Mesodermal cell (in vitro differentiated cells): ENCODE data around the gene NAV2.

Experiments
- H3K27ac ChIP-seq: 2 replicates; pipeline ENCODE4 v1.7.0; 2013; ENCODE audit warnings: mild to moderate bottlenecking, low read depth, low read length, moderate library complexity; ENCODE audit not compliant: severe bottlenecking
- H3K36me3 ChIP-seq: 2 replicates; pipeline ENCODE4 v1.7.1; 2013; ENCODE audit warnings: mild to moderate bottlenecking, low read length, moderate library complexity; ENCODE audit not compliant: control insufficient read depth, insufficient read depth
- H3K4me1 ChIP-seq: one replicate; pipeline ENCODE4 v1.7.1; 2013; ENCODE audit warnings: mild to moderate bottlenecking, low read length; ENCODE audit not compliant: insufficient read depth, control insufficient read depth, poor library complexity, severe bottlenecking
- H3K4me3 ChIP-seq: 2 replicates; pipeline ENCODE4 v1.7.0; 2013; ENCODE audit warnings: low read length, control low read depth, mild to moderate bottlenecking; ENCODE audit not compliant: insufficient read depth, poor library complexity, severe bottlenecking; ENCODE audit errors: extremely low read depth
- H3K9me3 ChIP-seq: 2 replicates; pipeline ENCODE4 v1.7.1; 2013; ENCODE audit warnings: mild to moderate bottlenecking, low read length, moderate library complexity; ENCODE audit not compliant: control insufficient read depth
- WGBS, 2 experiments: methylation state at CpG; one replicate each; pipeline ENCODE4 v1.1.5; 2013; ENCODE audit warnings: missing lambda C conversion rate in 2 of 2; ENCODE audit not compliant: insufficient coverage in 2 of 2; 5-methylcytosine and 5-hydroxymethylcytosine counted together

The NAV2 gene

DNA sequence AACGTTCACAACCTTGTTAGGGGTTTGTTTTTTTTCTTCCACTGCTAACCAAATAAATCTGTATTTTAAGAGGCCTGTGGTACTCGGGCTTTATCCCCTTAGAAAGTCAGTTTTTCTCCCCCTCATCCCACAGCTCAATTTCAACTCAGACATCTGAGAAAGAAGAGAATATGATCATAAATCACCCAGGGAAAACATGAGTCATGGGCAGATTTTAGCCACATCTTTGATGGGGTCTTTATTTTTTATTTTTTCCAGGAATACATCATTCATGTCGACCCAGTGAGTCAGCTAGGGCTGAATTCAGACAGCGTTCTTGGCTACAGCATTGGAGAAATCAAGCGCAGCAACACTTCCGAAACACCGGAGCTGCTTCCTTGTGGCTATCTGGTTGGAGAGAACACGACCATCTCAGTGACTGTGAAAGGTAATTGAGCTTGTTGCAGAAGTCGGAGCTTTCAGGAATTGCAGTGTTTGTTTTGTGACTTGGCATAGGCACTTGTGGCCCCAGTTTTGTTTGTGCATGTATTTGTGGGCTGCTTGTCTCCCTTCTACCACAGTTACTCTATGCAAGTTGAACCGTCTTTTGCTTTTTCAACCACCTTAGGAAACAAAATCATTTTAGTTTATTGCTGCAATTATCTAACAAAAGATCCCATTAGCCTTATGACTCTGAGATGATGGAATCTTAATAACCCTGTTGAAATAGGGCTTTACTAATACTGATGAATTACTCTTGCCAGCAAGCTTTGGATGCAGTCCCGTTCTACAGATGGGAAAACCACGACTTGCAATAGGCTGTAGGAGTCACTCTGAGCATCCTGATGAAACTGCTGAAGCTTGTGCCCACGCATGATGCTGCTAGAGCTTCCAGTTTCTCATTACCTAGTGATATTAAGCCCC is 384.9 kb downstream of the NAV2 start:
- Histone ChIP-seq H3K36me3 (peaks cover 92% of the 10 kb centered on the region), H3K27ac (no peak overlapping the region), H3K4me1 (no peaks in the 10 kb centered on the region), H3K9me3 (no peaks in the 10 kb centered on the region), H3K4me3 (no peak overlapping the region)
- 89 to 95% methylated on average over 8 to 10 of the region's 13 CpGs for WGBS, 2 experiments

DNA sequence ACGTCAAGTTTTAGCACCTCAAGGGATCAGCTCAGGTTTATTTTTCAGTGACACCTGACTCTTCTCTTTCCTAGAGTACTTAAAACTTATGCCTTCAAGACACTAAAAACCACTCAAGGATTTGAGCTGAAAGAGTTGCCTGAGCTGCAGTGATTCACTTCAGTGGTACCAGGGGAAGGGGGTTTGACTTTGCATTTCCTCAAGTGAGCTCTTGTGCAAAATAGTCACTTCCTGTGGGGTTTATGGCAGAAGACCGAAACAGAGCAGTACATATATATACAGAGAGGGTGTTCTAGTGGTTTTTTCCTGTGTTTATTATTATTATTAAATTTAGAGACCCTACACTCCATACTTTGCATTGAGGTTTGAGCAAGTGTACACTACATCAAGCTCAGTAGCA is 386.9 kb downstream of the NAV2 start:
- H3K36me3 ChIP-seq = peaks cover 95% of the 10 kb centered on the region
- no peak overlapping the region for H3K27ac ChIP-seq
- H3K9me3 ChIP-seq = no peaks in the 10 kb centered on the region
- no peak overlapping the region for H3K4me3 ChIP-seq
- 100% methylated on average over 1 of the region's 2 CpGs for WGBS, 2 experiments
- H3K4me1 ChIP-seq = no peaks in the 10 kb centered on the region

DNA sequence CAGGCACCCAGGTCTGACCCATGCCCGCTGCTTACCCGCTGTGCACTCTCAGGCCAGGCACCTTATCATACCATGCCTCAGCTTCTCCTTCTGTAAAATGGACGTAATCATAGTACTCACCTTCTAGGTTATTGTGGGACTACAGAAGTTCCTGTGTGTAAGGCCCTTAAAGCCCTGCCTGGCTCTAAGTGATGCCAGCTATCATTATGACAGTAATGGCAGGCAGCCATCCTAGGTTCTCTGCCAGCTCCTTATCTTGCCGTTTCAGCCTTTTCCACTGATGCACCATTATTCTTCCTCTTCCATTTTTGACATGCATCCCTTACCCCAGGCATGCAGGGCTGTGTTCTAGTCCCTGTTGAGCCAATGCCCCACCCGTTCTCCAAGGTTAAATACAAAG is 389.8 kb downstream of the NAV2 start:
- H3K4me1 ChIP-seq = no peaks in the 10 kb centered on the region
- H3K36me3 ChIP-seq = peaks cover 87% of the 10 kb centered on the region
- WGBS, 2 experiments = 91 to 93% methylated on average over 3 to 5 of the region's 5 CpGs
- H3K27ac ChIP-seq = no peak overlapping the region
- H3K4me3 ChIP-seq = no peak overlapping the region
- H3K9me3 ChIP-seq = no peaks in the 10 kb centered on the region

DNA sequence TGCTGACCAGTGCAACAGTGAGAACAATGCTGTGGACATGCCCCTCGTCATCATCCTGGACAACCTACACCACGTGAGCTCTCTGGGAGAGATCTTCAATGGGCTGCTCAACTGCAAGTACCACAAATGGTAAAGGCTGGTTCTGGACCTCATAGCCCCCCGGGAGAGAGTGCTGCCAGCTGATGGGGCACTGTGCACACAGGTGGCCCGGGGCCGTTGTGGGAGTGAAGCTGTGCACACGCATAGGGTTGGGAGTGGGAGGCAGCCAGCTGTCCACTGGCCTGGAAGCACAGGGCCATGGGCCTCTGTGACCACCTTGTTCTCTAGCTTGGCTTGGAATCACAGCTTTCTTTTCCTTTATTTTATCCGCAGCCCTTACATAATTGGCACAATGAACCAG is 390.6 kb downstream of the NAV2 start:
- H3K4me3 ChIP-seq = no peak overlapping the region
- WGBS, 2 experiments = 98% methylated on average over 7 of the region's 7 CpGs
- peaks cover 79% of the 10 kb centered on the region for H3K36me3 ChIP-seq
- H3K27ac ChIP-seq = no peak overlapping the region
- no peaks in the 10 kb centered on the region for H3K4me1 ChIP-seq
- no peaks in the 10 kb centered on the region for H3K9me3 ChIP-seq

DNA sequence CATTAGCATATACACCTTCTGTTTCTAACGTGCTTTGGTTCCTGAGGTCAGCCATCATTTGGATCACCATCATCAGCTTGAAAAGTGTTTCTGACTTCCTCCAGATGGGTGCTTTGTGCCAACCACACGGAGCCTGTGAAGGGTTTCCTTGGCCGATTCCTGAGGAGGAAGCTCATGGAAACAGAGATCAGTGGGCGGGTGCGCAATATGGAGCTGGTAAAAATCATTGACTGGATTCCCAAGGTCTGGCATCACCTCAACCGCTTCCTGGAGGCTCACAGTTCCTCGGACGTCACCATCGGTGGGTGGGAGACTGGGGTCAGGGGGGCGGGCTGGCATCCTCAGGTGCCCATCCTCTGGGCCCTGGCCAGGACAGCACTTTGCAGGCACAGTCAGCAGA is 392.8 kb downstream of the NAV2 start:
- Histone ChIP-seq H3K4me3 (no peak overlapping the region), H3K27ac (no peak overlapping the region), H3K36me3 (peaks cover 69% of the 10 kb centered on the region), H3K9me3 (no peaks in the 10 kb centered on the region), H3K4me1 (no peaks in the 10 kb centered on the region)
- whole genome bisulfite sequencing, 2 experiments = 92 to 96% methylated on average over 8 to 10 of the region's 10 CpGs

DNA sequence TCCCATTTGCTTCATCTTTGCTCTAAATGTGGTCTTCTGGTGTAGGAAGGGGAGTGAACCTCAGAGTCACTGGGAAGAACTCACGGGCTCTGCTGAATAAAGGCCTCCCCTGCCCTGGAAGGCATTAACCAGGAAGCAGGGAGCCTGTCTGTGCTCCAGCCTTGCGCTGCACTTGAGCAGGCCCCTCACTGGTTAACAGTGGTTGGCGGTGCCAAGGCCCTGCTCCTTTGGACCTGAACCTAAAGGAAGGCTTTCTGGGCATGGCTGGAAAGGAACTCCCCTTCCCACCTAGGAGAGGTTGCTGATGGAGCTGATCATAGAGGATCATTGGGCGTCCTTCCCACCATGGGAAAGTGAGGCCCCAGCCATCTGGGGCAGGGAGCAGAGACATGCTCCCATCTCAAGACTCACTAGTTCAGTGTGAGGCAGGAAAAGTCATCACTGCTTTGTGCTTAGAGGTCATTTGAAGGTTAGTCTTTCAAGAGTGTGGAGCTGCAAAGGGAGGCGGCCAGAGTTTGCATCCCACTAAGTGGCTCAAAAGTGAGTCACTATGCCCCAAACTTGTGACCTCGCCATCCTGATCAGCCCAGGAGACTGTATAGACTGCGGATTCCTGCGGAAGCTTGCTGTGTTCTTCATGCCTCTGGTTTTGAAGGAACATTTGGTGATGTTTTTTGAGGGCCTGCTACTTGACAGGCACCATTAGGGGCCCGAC is 397.3 kb downstream of the NAV2 start:
- 98 to 99% methylated on average over 8 to 9 of the region's 9 CpGs for WGBS, 2 experiments
- peaks cover 17% of the 10 kb centered on the region for H3K4me1 ChIP-seq
- peaks cover 48% of the 10 kb centered on the region for H3K36me3 ChIP-seq
- H3K27ac ChIP-seq = no peak overlapping the region
- no peaks in the 10 kb centered on the region for H3K9me3 ChIP-seq
- H3K4me3 ChIP-seq = no peak overlapping the region

DNA sequence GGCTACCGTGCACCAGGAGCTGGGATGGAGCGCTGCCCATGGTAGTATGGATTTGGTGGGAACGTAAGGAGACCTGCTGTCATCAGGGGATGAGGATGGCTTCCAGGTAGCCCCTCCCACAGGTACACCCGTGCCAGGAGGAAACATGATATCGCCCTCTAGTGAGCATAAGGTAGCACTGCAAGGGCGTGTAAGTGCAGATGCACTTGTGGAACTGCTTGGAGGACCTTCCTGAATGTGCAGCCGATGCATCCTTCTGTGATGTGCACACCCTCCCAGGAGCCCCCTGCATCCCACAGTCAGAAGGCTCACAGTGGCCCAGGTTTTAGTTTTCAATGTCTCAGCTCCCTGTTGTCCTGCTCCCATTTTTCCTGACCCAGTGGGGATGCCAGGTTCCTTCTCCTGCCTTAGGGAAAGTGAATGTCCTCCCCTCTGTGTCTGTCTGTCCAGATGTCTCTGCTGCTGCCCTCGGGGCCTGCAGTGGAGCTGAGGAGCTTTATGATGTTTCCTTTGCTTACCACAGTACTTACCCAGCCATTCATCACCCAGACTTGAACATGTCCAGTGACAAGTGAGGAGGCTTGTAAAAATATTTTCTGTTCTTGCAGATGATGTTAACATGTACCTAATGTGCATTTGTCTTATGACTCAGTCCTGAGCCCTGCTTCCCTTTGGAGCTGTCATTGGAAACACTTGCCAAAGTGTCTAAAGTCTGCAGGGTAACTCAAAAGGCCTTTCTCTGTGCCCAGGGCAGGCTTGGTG is 398.5 kb downstream of the NAV2 start:
- Histone ChIP-seq H3K27ac (peak overlapping the region; percentile 88), H3K36me3 (peaks cover 38% of the 10 kb centered on the region), H3K4me3 (no peak overlapping the region), H3K4me1 (peaks cover 17% of the 10 kb centered on the region), H3K9me3 (no peaks in the 10 kb centered on the region)
- WGBS, 2 experiments = 37% methylated on average over 7 of the region's 8 CpGs

DNA sequence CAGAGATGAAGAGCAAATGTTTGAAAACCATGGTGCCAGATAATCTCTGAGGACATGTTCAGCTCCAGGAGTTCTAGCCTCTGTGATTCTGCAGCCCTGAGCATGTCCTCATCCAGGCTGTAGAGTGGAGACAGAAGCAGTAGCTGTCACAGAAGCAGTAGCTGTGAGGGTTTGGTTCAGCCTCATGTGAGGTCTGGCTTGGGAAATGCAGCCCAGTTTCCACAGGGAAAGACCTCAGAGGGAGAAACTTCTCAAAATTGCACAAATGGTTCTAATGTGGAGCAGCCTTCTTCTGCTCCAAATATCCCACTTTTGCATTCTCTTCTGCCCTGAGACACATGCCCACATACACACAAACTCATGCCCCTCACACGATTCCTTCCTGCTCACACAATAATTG is 399.2 kb downstream of the NAV2 start:
- peak overlapping the region; percentile 88 for H3K27ac ChIP-seq
- no peak overlapping the region for H3K4me3 ChIP-seq
- H3K36me3 ChIP-seq = peaks cover 41% of the 10 kb centered on the region
- H3K4me1 ChIP-seq = peaks cover 17% of the 10 kb centered on the region
- H3K9me3 ChIP-seq = no peaks in the 10 kb centered on the region
- 60% methylated on average over 1 of the region's 1 CpG; no CpG with 5 or more reads in 1 of the 2 experiments for WGBS, 2 experiments

DNA sequence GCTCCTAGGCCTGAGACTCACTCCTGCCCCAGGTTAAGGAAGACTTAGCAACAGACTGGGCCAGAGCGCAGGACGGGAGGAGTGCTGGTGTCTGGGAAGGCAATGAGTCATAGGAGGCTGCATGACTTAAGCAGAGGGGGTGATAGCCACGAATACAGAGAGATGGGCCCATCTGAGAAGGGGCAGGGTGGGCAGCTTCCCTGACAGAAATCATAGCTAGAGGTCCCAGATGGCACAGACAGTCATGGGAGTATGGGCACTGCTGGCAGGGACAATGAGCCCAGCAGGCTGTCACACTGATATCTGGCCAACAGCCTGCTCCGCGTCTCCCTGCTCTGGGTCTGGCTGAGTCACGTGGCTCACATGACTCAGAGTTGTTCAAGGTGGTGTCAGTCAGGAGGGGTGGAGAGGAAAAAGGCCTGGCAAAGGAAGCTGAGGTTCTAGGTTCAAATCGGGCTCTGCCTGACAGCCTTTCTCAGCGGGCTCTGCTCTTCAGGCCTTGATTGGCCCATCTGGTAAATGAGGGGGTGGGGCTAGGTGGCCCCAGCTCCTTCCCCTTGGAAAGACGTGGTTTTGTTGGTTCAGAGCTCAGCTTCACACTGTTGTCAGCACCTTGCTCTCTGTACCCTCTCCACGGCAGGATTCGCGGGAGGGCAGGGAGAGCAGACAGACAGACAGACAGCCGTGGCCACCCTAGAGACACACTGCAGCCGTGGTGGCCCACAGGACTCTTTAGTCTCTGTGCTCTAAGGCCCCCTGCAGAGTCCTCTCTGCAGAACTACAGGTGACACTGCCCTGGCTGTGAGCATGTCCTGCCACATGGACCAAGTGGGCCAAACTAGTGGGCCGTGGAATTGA is 399.9 kb downstream of the NAV2 start:
- WGBS, 2 experiments = 72 to 79% methylated on average over 8 to 15 of the region's 15 CpGs
- Histone ChIP-seq H3K27ac (peak overlapping the region; percentile 88), H3K36me3 (peaks cover 48% of the 10 kb centered on the region), H3K9me3 (no peaks in the 10 kb centered on the region), H3K4me3 (peak overlapping the region; percentile 5), H3K4me1 (peaks cover 17% of the 10 kb centered on the region)

DNA sequence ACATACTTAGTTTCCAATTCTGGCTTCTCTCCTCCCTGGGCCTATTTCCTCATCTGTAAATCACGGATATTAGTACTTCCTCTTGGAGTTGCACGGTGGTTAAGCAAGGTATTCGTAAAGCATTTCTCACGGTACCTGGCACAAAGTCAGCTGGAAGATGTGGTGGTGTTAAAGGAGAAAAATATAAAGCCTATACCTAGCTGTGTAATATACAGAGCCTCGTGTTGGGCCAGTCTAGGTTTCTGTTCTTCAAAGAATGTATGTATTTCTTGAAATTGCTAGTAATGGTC is 400.5 kb downstream of the NAV2 start:
- Histone ChIP-seq H3K4me1 (peaks cover 17% of the 10 kb centered on the region), H3K27ac (no peak overlapping the region), H3K9me3 (no peaks in the 10 kb centered on the region), H3K36me3 (peaks cover 53% of the 10 kb centered on the region), H3K4me3 (no peak overlapping the region)
- no CpG with 5 or more reads among the region's 5 CpGs for WGBS, 2 experiments
